Left ventricle myocardium superior (tissue), 1 donor: ENCODE measurements around the gene TESMIN. TPM values are rescaled to one million over a fixed set of nuclear protein-coding genes. Genes with fewer than 3 reads are reported as not detected.

Source experiments
- ATAC-seq: fragments of 200-7000 bp; cut with Tn5 transposase; one replicate; pipeline ENCODE4 v1.9.1; 2020; ENCODE audit warnings: mild to moderate bottlenecking, moderate library complexity
- DNase-seq: peaks from one replicate; pipeline ENCODE4 v3.0.0-alpha.2; 2020
- intact Hi-C: fragments of 100-400 bp; cut with micrococcal nuclease; formaldehyde crosslinking; loops from one replicate; pipeline ENCODE4 v1.11.0; 2022
- long read RNA-seq: library from polyadenylated mRNA; unstranded; transcript quantifications from one replicate; pipeline ENCODE4 v2.0.0, GENCODE V29; 2021
- total RNA-seq: library from RNA; stranded (reverse); fragmentation: NEBNext Ultra II Directional; extraction: Animal tissue kit (Norgen Biotek cat#: 25700); gene quantifications from one replicate; pipeline ENCODE4 v1.2.1, GENCODE V29; 2021
- donor health status: DM: no; HTN: yes; CAD: no; lungs with severe emphysema.

Gene TESMIN
- total RNA-seq = 0.32 TPM
- long read RNA-seq = 0 reads

- ATAC-seq = peak; percentile 95
- DNase-seq = peak; percentile 90
- intact Hi-C loops = no loop called here
Observed at GRCh38 chr11:68751331-68751856, at the start of gene TESMIN. Gene TESMIN (minus strand): TSS chr11:68751520. CDS start chr11:68750660, 860 bp downstream.

DNA sequence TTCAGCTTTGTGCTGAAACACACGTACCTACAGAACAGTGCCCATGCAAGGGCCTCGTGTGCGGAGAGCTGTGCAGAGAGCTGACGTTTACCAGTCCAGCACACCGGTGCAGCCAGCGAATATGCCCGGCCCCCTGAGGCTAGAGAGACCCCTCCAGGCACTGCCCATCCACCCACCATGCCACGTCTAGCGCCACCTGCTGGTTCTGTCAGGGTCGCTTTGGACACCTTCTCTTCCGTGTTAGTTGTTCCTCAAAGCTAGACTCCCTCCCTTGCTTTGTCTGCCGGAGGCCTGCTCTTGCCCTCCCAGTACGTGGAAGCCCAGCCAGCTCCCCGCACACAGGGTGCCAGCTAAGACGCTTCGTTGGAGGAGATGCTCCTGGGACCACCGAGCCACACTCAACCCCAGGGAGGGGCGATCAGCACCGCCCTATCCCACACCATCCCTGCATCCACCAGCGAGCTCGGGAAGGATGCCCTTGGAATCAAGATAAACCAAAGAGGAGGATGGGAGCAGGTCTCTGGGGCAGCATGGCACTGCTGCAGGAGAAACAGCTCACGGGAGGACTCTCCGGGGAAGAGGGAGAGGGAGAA, 47.0 kb upstream of the TESMIN start:
- intact Hi-C loops = no loop called here
- ATAC-seq (peak; percentile 12), DNase-seq (peak; percentile 56)

DNA sequence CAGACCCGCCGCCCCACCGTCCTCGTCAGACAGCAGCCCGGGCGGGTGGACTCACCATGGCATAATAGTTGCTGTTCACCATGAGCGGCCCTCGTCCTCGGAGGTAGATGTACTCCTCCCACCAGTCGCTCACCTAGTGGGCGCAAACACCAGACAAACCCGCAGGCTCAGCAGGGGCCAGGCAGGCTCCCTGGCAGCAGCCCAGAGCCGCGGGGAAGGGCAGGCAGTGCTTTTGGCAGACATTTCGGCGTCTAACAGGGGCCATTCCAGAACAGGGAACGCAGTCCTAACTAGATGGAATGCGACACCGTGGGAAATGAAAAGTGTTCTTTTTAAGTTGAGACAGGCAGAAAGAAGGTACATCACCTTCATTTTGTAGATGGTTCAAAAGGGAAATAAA, 45.5 kb upstream of the TESMIN start:
- ATAC-seq = peak; percentile 88
- intact Hi-C loops = no loop called here
- DNase-seq = peak; percentile 85

- intact Hi-C loops = no loop called here
- no peak for DNase-seq
- peak; percentile 60 for ATAC-seq
Observed at GRCh38 chr11:68792400-68792966, 41.2 kb upstream of the TESMIN start.

DNA sequence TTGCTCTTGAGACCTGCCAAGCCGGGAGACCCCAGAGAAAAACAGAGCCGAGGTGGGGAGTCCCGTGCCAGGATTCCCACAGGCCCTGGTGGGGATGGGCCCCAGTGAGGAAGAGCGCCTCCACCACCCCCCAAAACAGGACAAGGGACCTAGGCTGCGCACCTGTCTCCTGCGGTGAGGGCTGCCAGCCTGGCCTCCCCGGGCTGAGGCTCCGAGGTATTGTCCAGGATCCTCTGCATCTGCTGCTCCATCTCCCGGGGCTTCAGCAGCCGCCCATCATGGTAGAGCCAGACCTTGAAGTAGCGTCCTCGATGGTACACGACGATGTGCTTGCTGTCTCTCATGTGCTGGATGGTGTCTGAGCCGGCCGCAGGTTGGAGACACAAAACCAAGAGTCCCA, 33.3 kb upstream of the TESMIN start:
- intact Hi-C loops = no loop called here
- no peak for ATAC-seq
- DNase-seq = no peak

- DNase-seq (peak; percentile 79), ATAC-seq (peak; percentile 83)
- intact Hi-C loops = no loop called here
Observed at GRCh38 chr11:68783216-68783821, 32.0 kb upstream of the TESMIN start.

DNA sequence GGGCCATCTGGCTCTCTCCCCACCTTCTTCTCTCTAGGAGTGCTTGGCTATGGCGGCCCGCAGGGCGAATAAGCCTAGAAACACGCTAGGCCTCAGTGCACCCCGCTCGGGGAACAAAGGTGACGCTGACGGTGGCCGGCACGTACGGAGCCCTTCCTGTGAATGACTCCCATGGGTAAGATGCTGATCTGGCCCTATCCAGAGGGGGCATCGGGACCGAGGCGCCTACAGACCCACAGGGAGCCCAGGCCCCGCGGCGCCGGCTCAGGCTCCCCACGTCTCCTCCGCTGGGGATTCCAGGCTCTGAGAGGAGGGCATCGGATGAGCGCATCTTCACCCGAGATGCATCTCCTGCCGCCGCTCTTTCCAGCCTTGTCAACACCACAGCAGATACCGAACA, 31.4 kb upstream of the TESMIN start:
- intact Hi-C loops = no loop called here
- DNase-seq = no peak
- no peak for ATAC-seq

GRCh38 chr11:68780829-68781228, 29.5 kb upstream of the TESMIN start:
- DNase-seq = peak; percentile 86
- ATAC-seq = peak; percentile 88
- intact Hi-C loops = no loop called here

- DNase-seq (no peak), ATAC-seq (peak; percentile 63)
- intact Hi-C loops = no loop called here
Observed at GRCh38 chr11:68778205-68778604, 26.9 kb upstream of the TESMIN start.

DNA sequence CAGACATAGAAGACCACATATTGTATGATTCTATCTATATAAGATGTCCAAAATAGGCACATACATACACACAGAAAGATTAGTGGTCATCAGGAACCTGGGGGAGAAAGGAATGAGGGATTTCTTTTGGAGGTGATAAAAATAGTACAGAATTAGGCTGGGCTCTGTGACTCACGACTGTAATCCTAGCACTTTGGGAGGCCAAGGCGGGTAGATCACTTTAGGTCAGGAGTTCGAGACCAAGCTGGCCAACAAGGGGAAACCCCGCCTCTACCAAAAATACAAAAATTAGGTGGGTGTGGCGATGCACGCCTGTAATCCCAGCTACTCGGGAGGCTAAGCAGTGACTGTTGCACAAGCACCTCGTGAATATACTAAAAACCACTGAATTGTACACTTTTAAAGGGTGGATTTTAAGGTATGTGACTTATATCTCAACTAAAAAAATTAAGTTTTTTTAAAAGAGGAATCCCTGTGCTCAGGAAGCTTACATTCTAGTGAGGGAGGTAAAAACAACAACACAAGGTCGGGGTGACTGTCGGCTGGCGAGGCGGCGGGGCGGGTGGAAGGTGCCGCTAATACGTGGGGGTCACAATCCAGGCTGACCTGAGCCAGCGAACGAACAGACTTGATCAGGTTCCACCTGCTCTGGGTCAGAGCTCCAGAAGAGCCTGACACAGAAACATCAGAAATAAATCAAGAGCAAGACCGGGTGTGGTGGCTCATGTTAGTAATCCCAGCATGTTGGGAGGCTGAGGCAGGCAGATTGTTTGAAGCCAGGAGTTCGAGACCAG, 25.3 kb upstream of the TESMIN start:
- intact Hi-C loops = no loop called here
- DNase-seq (no peak), ATAC-seq (no peak)

GRCh38 chr11:68775951-68776388, 24.6 kb upstream of the TESMIN start:
- ATAC-seq (no peak), DNase-seq (no peak)
- intact Hi-C loops = no loop called here

DNA sequence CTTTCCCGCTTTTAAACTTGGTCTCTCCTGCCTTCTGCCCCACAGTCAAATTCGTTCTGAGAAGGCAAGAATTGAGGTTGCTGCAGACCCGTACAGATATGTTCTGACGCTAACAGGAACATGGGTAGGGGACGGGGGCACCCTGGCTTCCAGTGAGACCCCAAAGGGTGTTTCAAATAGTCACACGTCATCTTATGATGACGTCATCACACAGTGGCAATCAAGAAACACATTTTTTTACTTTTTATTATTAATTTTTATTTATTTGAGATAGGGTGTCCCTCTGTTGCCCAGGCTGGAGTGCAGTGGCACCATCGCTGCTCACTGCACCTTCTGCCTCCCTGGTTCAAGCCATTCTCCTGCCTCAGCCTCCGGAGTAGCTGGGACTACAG, 22.9 kb upstream of the TESMIN start:
- ATAC-seq (no peak), DNase-seq (no peak)
- intact Hi-C loops = no loop called here

DNA sequence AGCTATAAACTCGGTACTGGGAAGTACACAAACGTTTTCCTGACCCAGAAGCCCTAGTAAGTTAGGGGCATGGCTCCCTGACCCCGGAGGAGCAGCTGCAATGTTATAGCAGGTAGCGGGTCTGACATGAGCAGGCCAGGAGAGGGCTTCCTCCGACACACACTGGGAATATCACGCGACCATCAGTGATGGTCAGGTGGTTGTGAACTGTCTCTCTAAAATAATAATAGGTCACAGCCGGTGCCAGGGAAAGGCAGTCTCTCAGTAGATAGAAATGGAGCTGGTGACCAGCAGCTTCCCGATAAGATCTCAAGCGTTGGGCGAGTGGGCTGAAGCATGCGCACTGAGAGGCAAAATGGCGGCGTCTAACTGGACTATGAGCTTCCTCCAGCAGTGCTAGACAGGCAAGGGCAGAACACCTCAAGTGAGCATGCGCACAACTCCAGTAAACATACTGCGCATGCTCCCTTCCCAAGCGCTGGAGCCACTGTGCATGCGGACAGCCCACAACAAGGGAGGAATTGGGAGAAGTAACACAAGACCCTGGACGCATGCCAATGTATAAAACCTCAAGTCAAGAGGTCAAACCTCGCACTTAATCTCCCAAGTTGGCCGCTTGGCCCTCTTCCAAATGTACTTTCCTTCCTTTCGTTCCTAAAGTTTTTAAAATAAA, 22.3 kb upstream of the TESMIN start:
- intact Hi-C loops = no loop called here
- DNase-seq (no peak), ATAC-seq (no peak)

DNA sequence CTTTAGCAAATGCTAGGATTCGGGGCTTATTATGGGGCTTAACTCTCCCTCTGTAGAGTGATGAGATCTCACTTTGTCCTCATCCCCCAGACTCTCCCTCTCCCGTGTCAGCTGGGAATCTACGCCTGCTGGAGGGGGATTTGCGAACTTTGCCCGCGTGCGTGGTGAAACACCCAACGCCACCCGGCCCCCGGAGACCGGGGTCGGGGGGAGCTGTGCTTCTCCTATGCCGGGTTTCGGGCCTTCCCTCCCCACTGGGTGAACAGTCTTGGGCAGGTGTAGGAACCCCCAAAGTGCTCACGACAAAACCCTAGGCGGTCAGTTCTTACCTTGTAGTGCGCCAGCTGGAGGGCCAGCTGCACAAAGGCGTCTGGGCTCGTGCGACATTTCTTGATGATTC, 21.6 kb upstream of the TESMIN start:
- intact Hi-C loops = no loop called here
- ATAC-seq (no peak), DNase-seq (no peak)

GRCh38 chr11:68770781-68771180, 19.5 kb upstream of the TESMIN start:
- DNase-seq (no peak), ATAC-seq (no peak)
- intact Hi-C loops = no loop called here

DNA sequence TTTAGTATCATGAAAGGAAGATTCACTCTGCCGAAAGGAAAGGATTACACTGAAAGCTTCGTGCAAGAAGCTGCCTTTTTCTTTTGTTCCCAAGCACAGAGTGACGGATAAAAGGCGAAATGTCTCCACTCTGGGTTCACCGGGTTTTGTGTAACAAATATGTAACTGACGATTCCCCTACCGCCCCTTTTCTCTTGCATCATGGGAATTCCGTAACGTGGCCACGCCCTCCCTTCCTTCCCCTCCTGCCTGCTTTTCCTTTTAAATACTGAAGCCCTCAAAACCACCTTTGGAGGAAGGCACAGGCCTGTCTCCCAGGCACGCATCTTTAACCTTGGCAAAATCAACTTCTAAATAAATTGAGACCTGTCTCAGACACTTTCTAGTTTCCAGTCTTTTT, 16.4 kb upstream of the TESMIN start:
- intact Hi-C loops = no loop called here
- no peak for DNase-seq
- no peak for ATAC-seq

GRCh38 chr11:68766786-68767185, 15.5 kb upstream of the TESMIN start:
- no peak for ATAC-seq

GRCh38 chr11:68764746-68765145, 13.4 kb upstream of the TESMIN start:
- DNase-seq (no peak), ATAC-seq (no peak)
- intact Hi-C loops = no loop called here

More at GRCh38 chr11:68766786-68767185, 15.5 kb upstream of the TESMIN start:
- no peak for DNase-seq
- intact Hi-C loops = no loop called here

DNA sequence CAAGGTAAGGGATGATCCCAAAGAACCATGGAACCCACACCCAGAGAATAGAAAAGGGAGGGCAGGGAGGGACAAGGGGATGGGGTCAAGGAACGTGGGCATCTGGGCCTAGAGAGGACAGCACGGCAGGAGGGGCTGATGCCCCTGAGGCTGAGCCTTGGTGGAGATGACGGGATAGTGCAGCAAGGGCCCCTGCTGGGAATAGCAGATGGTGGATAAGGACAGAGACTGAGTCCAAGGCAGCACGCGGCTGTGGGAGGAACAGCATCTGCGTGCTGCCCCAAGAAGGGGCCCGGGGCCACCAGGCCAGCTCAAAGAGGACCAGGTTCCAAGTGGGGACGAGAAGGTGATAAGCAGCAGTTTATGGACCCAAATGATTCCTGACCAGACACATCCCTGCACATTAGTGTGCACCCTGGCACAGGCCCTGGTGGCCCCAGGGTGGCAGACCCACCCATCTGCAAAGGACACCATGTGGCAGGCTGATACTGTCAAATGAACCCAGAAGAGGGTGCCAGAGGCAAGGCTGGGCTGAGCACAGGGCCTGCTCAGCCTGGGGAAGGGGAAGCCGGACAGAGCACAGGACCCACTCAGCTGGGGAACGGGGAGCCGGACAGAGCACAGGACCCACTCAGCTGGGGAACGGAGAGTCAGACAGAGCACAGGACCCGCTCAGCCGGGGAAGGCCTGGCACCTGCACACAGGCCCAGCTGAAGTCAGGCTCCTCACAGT, 12.8 kb upstream of the TESMIN start:
- intact Hi-C loops = no loop called here

More for the DNA sequence above, 12.8 kb upstream of the TESMIN start:
- ATAC-seq (peak; percentile 58), DNase-seq (no peak)
